ENCODE measurements around the gene TMEM140. TPM values are rescaled to one million over a fixed set of nuclear protein-coding genes. Genes with fewer than 3 reads are reported as not detected.

Gene TMEM140
- polyA plus RNA-seq, 1 donor (not counting 4 experiments of a cell fraction or from before 2014, with no cell fraction given) = 0.17 TPM

GRCh38 chr7:135208102-135208793 is 60.4 kb downstream of the TMEM140 start:
- Histone ChIP-seq H3K9me3 (ENCODE audit: control insufficient read depth, low read depth, low read length) (no peaks in the 10 kb centered on the region), H3K4me3 (ENCODE audit: control insufficient read depth in 2 of 3, extremely low read depth in 1 of 3, insufficient read depth in 2 of 3, low read depth in 1 of 3, low read length in 3 of 3) (no peak overlapping the region), H4K20me1 (ENCODE audit: control insufficient read depth, extremely low read depth, insufficient read depth, low read length) (no peaks in the 10 kb centered on the region), H3K36me3 (ENCODE audit: control insufficient read depth in 2 of 2, extremely low read depth in 1 of 2, insufficient read depth in 2 of 2, low read length in 2 of 2) (peaks cover 6 to 11% of the 10 kb centered on the region in 2 experiments), H3K4me1 (ENCODE audit: control insufficient read depth, extremely low read depth, insufficient read depth, low read length) (peaks cover 37% of the 10 kb centered on the region), H3K27me3 (ENCODE audit: control insufficient read depth, extremely low read depth, insufficient read depth, low read length) (no peaks in the 10 kb centered on the region), H3K27ac (ENCODE audit: control insufficient read depth, insufficient read depth, low read length) (no peak overlapping the region), H3K4me2 (ENCODE audit: control insufficient read depth, extremely low read depth, insufficient read depth, low read depth, low read length) (no peak overlapping the region), H3K9me1 (ENCODE audit: control insufficient read depth, extremely low read depth, insufficient read depth, low read length) (no peaks in the 10 kb centered on the region), H2AFZ (ENCODE audit: control insufficient read depth, low read length) (no peak overlapping the region), H3K9ac (ENCODE audit: control insufficient read depth, extremely low read depth, insufficient read depth, low read length) (no peak overlapping the region), H3K79me2 (ENCODE audit: control insufficient read depth, insufficient read depth, low read length) (peaks cover 37% of the 10 kb centered on the region)
- dilution Hi-C loops (cut with MboI; ENCODE audit: extremely low pct_ligation_motif_present, low sequenced_read_pairs) = no loop called here
- no peak for TF ChIP-seq EZH2 (IDR thresholded peaks at IDR 0.05; ENCODE audit: low read length)
- TF ChIP-seq CTCF (optimal IDR thresholded peaks at IDR 0.05 in 1 of 3, IDR thresholded peaks at IDR 0.05 in 1 of 3, conservative IDR thresholded peaks at IDR 0.05 in 1 of 3; ENCODE audit: extremely low read depth in 1 of 3, insufficient read depth in 2 of 3, low read length in 3 of 3) = no peak
- FAIRE-seq = no peak
- DNase-seq (ENCODE audit: low read depth, low spot score) = no peak

GRCh38 chr7:135209225-135209834 is 61.5 kb downstream of the TMEM140 start:
- H3K9me3 ChIP-seq (ENCODE audit: control insufficient read depth, low read depth, low read length) = no peaks in the 10 kb centered on the region
- dilution Hi-C loops (cut with MboI; ENCODE audit: extremely low pct_ligation_motif_present, low sequenced_read_pairs) = no loop called here
- no peaks in the 10 kb centered on the region for H3K27me3 ChIP-seq (ENCODE audit: control insufficient read depth, extremely low read depth, insufficient read depth, low read length)
- FAIRE-seq (no peak), DNase-seq (ENCODE audit: low read depth, low spot score) (no peak)
- no peak overlapping the region for H3K9ac ChIP-seq (ENCODE audit: control insufficient read depth, extremely low read depth, insufficient read depth, low read length)
- peaks cover under 1 to 5% of the 10 kb centered on the region in 2 experiments for H3K36me3 ChIP-seq (ENCODE audit: control insufficient read depth in 2 of 2, extremely low read depth in 1 of 2, insufficient read depth in 2 of 2, low read length in 2 of 2)
- peaks cover 39% of the 10 kb centered on the region for H3K4me1 ChIP-seq (ENCODE audit: control insufficient read depth, extremely low read depth, insufficient read depth, low read length)
- peak overlapping the region; percentile 42 for H3K4me2 ChIP-seq (ENCODE audit: control insufficient read depth, extremely low read depth, insufficient read depth, low read depth, low read length)
- H3K4me3 ChIP-seq (ENCODE audit: control insufficient read depth in 2 of 3, extremely low read depth in 1 of 3, insufficient read depth in 2 of 3, low read depth in 1 of 3, low read length in 3 of 3) = no peak overlapping the region
- H3K79me2 ChIP-seq (ENCODE audit: control insufficient read depth, insufficient read depth, low read length) = peaks cover 31% of the 10 kb centered on the region
- H3K27ac ChIP-seq (ENCODE audit: control insufficient read depth, insufficient read depth, low read length) = no peak overlapping the region
- TF ChIP-seq CTCF (optimal IDR thresholded peaks at IDR 0.05 in 1 of 3, IDR thresholded peaks at IDR 0.05 in 1 of 3, conservative IDR thresholded peaks at IDR 0.05 in 1 of 3; ENCODE audit: extremely low read depth in 1 of 3, insufficient read depth in 2 of 3, low read length in 3 of 3) (no peak), EZH2 (IDR thresholded peaks at IDR 0.05; ENCODE audit: low read length) (no peak)
- H4K20me1 ChIP-seq (ENCODE audit: control insufficient read depth, extremely low read depth, insufficient read depth, low read length) = no peaks in the 10 kb centered on the region
- no peaks in the 10 kb centered on the region for H3K9me1 ChIP-seq (ENCODE audit: control insufficient read depth, extremely low read depth, insufficient read depth, low read length)
- no peak overlapping the region for H2AFZ ChIP-seq (ENCODE audit: control insufficient read depth, low read length)
